NCI-H345 (cell line): ENCODE results near the gene TMOD2.

Source experiments
- DNase-seq: peaks from one replicate; lab custom pipeline; 2025; lab: John Stamatoyannopoulos, UW

Gene TMOD2

GRCh38 chr15:51750792-51751696 is at the start of gene TMOD2:
Gene TMOD2, plus strand, starts transcription at chr15:51751597. Its CDS starts 14,845 bp downstream, at chr15:51766442.
- peak; percentile 71 for DNase-seq

GRCh38 chr15:51702710-51703109 is 48.7 kb upstream of the TMOD2 start:
- no peak for DNase-seq

- no peak for DNase-seq
Measured at GRCh38 chr15:51706291-51706690, 45.1 kb upstream of the TMOD2 start.

- no peak for DNase-seq
Measured at GRCh38 chr15:51706926-51707608, 44.3 kb upstream of the TMOD2 start.

GRCh38 chr15:51708013-51708412 is 43.4 kb upstream of the TMOD2 start:
- DNase-seq = peak; percentile 67

- no peak for DNase-seq
Measured at GRCh38 chr15:51709031-51709430, 42.4 kb upstream of the TMOD2 start.

- no peak for DNase-seq
Measured at GRCh38 chr15:51714162-51714561, 37.2 kb upstream of the TMOD2 start.

- no peak for DNase-seq
Measured at GRCh38 chr15:51714911-51715310, 36.5 kb upstream of the TMOD2 start.

GRCh38 chr15:51718219-51718618 is 33.2 kb upstream of the TMOD2 start:
- DNase-seq = no peak

- no peak for DNase-seq
Measured at GRCh38 chr15:51718746-51719145, 32.7 kb upstream of the TMOD2 start.

GRCh38 chr15:51720201-51720995 is 31.0 kb upstream of the TMOD2 start:
- DNase-seq = no peak

GRCh38 chr15:51721199-51721960 is 30.0 kb upstream of the TMOD2 start:
- no peak for DNase-seq

GRCh38 chr15:51724199-51724598 is 27.2 kb upstream of the TMOD2 start:
- DNase-seq = no peak

GRCh38 chr15:51724673-51725072 is 26.7 kb upstream of the TMOD2 start:
- DNase-seq = no peak

- peak; percentile 87 for DNase-seq
Measured at GRCh38 chr15:51726302-51727073, 24.9 kb upstream of the TMOD2 start.

GRCh38 chr15:51727141-51727897 is 24.1 kb upstream of the TMOD2 start:
- no peak for DNase-seq

GRCh38 chr15:51731549-51732267 is 19.7 kb upstream of the TMOD2 start:
- no peak for DNase-seq

GRCh38 chr15:51732646-51733045 is 18.8 kb upstream of the TMOD2 start:
- DNase-seq = no peak

- DNase-seq = no peak
Measured at GRCh38 chr15:51735228-51736010, 16.0 kb upstream of the TMOD2 start.
